ENCODE measurements around the gene PLEKHG7. TPM values are rescaled to one million over a fixed set of nuclear protein-coding genes. Genes with fewer than 3 reads are reported as not detected.

PLEKHG7 gene
- polyA plus RNA-seq, 1 donor from 2014 or later: 12.0 TPM

GRCh38 chr12:92753976-92754885 is 51.4 kb downstream of the PLEKHG7 start:
- Mint-ChIP-seq H3K27me3 (no peaks in the 10 kb centered on the region), H3K4me3 (no peak overlapping the region), H3K9me3 (no peaks in the 10 kb centered on the region), H3K4me1 (peaks cover 2 to 3% (median 3%) of the 10 kb centered on the region in 3 donors), H3K27ac (no peak overlapping the region), H3K36me3 (peaks cover 37% of the 10 kb centered on the region)

GRCh38 chr12:92756898-92757596 is 54.3 kb downstream of the PLEKHG7 start:
- H3K4me1 Mint-ChIP-seq: peaks cover 6 to 11% (median 7%) of the 10 kb centered on the region in 3 donors
- peaks cover 31% of the 10 kb centered on the region for H3K36me3 Mint-ChIP-seq
- no peak overlapping the region for H3K27ac Mint-ChIP-seq
- H3K9me3 Mint-ChIP-seq: no peaks in the 10 kb centered on the region
- H3K27me3 Mint-ChIP-seq: no peaks in the 10 kb centered on the region
- H3K4me3 Mint-ChIP-seq: no peak overlapping the region

- H3K4me1 Mint-ChIP-seq: peaks cover 6 to 17% (median 7%) of the 10 kb centered on the region in 3 donors
- H3K27ac Mint-ChIP-seq: no peak overlapping the region
- H3K9me3 Mint-ChIP-seq: no peaks in the 10 kb centered on the region
- no peaks in the 10 kb centered on the region for H3K27me3 Mint-ChIP-seq
- H3K36me3 Mint-ChIP-seq: peaks cover 30% of the 10 kb centered on the region
- H3K4me3 Mint-ChIP-seq: peak overlapping the region in 1 of 4 donors; percentile 30
These were observed 54.9 kb downstream of the PLEKHG7 start for GRCh38 chr12:92757597-92758121.

GRCh38 chr12:92759634-92760268 is 57.0 kb downstream of the PLEKHG7 start:
- Mint-ChIP-seq H3K4me1 (peaks cover 6 to 17% (median 7%) of the 10 kb centered on the region in 3 donors), H3K9me3 (no peaks in the 10 kb centered on the region), H3K4me3 (no peak overlapping the region), H3K27ac (no peak overlapping the region), H3K36me3 (peaks cover 30% of the 10 kb centered on the region), H3K27me3 (no peaks in the 10 kb centered on the region)

- Mint-ChIP-seq H3K36me3 (peaks cover 21% of the 10 kb centered on the region), H3K27me3 (no peaks in the 10 kb centered on the region), H3K9me3 (no peaks in the 10 kb centered on the region), H3K4me1 (peaks cover 5 to 17% (median 8%) of the 10 kb centered on the region in 3 donors), H3K27ac (no peak overlapping the region), H3K4me3 (no peak overlapping the region)
These were observed 60.0 kb downstream of the PLEKHG7 start for GRCh38 chr12:92762773-92763172.

- peaks cover 18% of the 10 kb centered on the region for H3K36me3 Mint-ChIP-seq
- H3K9me3 Mint-ChIP-seq: no peaks in the 10 kb centered on the region
- no peaks in the 10 kb centered on the region for H3K27me3 Mint-ChIP-seq
- peaks cover 13 to 23% (median 22%) of the 10 kb centered on the region in 3 donors for H3K4me1 Mint-ChIP-seq
- no peak overlapping the region for H3K4me3 Mint-ChIP-seq
- no peak overlapping the region for H3K27ac Mint-ChIP-seq
These were observed 62.0 kb downstream of the PLEKHG7 start for GRCh38 chr12:92764831-92765230.

- H3K4me3 Mint-ChIP-seq: no peak overlapping the region
- H3K27ac Mint-ChIP-seq: peak overlapping the region in 1 of 3 donors; percentile 27
- H3K36me3 Mint-ChIP-seq: peaks cover 18% of the 10 kb centered on the region
- no peaks in the 10 kb centered on the region for H3K9me3 Mint-ChIP-seq
- peaks cover 16 to 24% (median 22%) of the 10 kb centered on the region in 3 donors for H3K4me1 Mint-ChIP-seq
- no peaks in the 10 kb centered on the region for H3K27me3 Mint-ChIP-seq
These were observed 63.1 kb downstream of the PLEKHG7 start for GRCh38 chr12:92765871-92766270.

- Mint-ChIP-seq H3K27ac (peak overlapping the region in 1 of 3 donors; percentile 6), H3K9me3 (no peaks in the 10 kb centered on the region), H3K27me3 (no peaks in the 10 kb centered on the region), H3K4me3 (peak overlapping the region in 1 of 4 donors; percentile 37), H3K36me3 (peaks cover 11% of the 10 kb centered on the region), H3K4me1 (peaks cover 10 to 22% (median 13%) of the 10 kb centered on the region in 3 donors)
These were observed 66.5 kb downstream of the PLEKHG7 start for GRCh38 chr12:92769124-92769901.

GRCh38 chr12:92771001-92771400 is 68.2 kb downstream of the PLEKHG7 start:
- Mint-ChIP-seq H3K27me3 (no peaks in the 10 kb centered on the region), H3K36me3 (peaks cover 9% of the 10 kb centered on the region), H3K9me3 (no peaks in the 10 kb centered on the region), H3K4me1 (peaks cover 10 to 22% (median 13%) of the 10 kb centered on the region in 3 donors), H3K4me3 (no peak overlapping the region), H3K27ac (no peak overlapping the region)

- Mint-ChIP-seq H3K27ac (no peak overlapping the region), H3K4me1 (peaks cover 0 to 2% (median 2%) of the 10 kb centered on the region in 3 donors), H3K36me3 (peaks cover 2% of the 10 kb centered on the region), H3K27me3 (no peaks in the 10 kb centered on the region), H3K9me3 (no peaks in the 10 kb centered on the region), H3K4me3 (no peak overlapping the region)
These were observed 72.6 kb downstream of the PLEKHG7 start for GRCh38 chr12:92775416-92775815.

GRCh38 chr12:92778525-92778924 is 75.7 kb downstream of the PLEKHG7 start:
- no peak overlapping the region for H3K4me3 Mint-ChIP-seq
- no peaks in the 10 kb centered on the region for H3K27me3 Mint-ChIP-seq
- peaks cover 2% of the 10 kb centered on the region for H3K36me3 Mint-ChIP-seq
- H3K27ac Mint-ChIP-seq: no peak overlapping the region
- H3K9me3 Mint-ChIP-seq: no peaks in the 10 kb centered on the region
- no peaks in the 10 kb centered on the region for H3K4me1 Mint-ChIP-seq

- H3K27ac Mint-ChIP-seq: no peak overlapping the region
- H3K9me3 Mint-ChIP-seq: no peaks in the 10 kb centered on the region
- H3K4me1 Mint-ChIP-seq: no peaks in the 10 kb centered on the region
- no peaks in the 10 kb centered on the region for H3K27me3 Mint-ChIP-seq
- H3K36me3 Mint-ChIP-seq: peaks cover 2% of the 10 kb centered on the region
- no peak overlapping the region for H3K4me3 Mint-ChIP-seq
These were observed 77.1 kb downstream of the PLEKHG7 start for GRCh38 chr12:92779902-92780301.

GRCh38 chr12:92784356-92784755 is 81.6 kb downstream of the PLEKHG7 start:
- no peaks in the 10 kb centered on the region for H3K36me3 Mint-ChIP-seq
- H3K4me3 Mint-ChIP-seq: no peak overlapping the region
- no peaks in the 10 kb centered on the region for H3K9me3 Mint-ChIP-seq
- no peak overlapping the region for H3K27ac Mint-ChIP-seq
- H3K27me3 Mint-ChIP-seq: no peaks in the 10 kb centered on the region
- peaks cover 0 to 3% (median 0%) of the 10 kb centered on the region in 3 donors for H3K4me1 Mint-ChIP-seq

All from IgD-negative memory B cell (primary cell).